GM03348 (cell line): ENCODE results near the gene DDX49.
A peak's percentile ranks its signal among the peaks of the same experiment; 100 is the strongest.

Experiments
- DNase-seq: peaks from one replicate; pipeline ENCODE4 v3.0.0; 2012; ENCODE audit warnings: low spot score

The DDX49 gene, protein sequence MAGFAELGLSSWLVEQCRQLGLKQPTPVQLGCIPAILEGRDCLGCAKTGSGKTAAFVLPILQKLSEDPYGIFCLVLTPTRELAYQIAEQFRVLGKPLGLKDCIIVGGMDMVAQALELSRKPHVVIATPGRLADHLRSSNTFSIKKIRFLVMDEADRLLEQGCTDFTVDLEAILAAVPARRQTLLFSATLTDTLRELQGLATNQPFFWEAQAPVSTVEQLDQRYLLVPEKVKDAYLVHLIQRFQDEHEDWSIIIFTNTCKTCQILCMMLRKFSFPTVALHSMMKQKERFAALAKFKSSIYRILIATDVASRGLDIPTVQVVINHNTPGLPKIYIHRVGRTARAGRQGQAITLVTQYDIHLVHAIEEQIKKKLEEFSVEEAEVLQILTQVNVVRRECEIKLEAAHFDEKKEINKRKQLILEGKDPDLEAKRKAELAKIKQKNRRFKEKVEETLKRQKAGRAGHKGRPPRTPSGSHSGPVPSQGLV

DNA sequence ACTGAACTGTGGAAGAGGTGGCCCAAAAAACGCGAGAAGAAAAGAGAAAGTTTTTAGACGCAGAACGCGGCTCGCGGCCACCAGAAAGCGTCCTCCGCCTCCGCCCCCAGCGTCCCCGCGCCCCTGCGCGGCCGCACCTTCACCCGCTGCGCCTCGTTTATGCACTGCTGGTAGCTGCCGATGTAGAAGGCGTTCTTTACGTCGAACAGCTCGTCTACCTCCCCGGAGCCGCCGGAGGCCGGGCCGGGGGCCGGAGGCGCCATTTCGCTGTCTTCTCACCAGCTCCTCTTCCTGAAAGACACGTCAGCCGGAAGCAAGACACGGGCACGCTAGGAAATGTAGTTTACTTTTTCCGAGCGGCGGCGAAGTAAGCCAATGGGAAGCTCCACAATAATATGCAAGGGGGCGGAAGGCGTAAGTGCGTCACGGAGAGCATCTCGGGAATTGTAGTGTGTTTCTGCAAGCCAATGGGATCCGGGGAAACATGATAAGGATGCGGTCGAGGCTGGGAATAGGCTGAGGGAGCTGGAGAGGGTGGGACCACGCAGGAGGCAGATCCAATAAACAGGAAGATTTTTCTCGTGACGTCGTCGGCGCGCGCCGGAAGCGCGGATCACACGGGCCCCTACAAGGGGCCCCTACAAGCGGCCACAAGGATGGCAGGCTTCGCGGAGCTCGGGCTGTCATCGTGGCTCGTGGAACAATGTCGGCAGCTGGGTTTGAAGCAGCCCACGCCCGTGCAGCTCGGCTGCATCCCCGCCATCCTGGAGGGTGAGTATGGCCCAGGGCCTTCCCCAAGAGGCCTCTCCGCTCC is at the start of gene DDX49, which contains the start of gene COPE:
TSS of gene DDX49 (plus strand) at position 630 of the 814 bp plus-strand sequence. CDS start at position 657, 27 bp downstream.
TSS of gene COPE (minus strand) at position 302 of the 814 bp plus-strand sequence. CDS start at position 263, 39 bp downstream.
- DNase-seq = peak; percentile 99

DNA sequence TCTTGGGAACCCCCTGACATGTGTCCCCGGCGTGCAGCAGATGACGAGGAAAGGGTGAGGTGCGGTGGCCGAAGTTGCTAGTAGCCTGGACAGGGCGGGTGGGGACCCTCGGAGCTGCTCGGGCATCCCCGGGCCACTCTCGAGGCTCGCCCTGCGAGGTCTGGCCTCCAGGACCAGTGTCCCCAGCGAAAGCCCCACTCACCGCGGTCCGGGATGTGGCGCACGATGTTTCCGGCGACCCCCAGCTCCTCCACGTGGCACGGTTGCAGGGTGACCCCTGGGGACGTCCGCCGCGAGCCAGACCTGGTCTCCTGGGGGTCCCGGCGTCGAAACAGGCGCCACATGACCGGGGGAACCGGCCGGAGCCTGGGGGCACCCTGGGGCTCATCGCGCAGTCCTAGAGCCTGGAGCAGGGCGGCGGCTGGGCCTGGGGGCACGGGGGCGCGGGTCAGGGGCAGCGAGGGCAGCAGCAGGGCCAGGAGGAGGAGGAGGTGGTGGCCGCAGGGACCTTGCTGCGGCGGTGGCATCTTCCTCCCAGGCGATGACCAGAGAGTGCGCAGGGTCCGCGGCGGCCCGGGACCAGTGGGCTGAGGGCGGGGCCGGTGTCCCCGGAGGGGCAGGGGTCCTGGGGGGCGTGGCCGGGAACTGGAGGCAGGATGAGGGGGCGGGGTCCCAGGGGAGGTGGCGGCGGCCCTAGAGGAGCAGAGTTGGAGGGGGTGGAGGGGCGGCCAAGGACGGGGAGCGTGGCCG is 49.6 kb upstream of the DDX49 start:
- no peak for DNase-seq

DNA sequence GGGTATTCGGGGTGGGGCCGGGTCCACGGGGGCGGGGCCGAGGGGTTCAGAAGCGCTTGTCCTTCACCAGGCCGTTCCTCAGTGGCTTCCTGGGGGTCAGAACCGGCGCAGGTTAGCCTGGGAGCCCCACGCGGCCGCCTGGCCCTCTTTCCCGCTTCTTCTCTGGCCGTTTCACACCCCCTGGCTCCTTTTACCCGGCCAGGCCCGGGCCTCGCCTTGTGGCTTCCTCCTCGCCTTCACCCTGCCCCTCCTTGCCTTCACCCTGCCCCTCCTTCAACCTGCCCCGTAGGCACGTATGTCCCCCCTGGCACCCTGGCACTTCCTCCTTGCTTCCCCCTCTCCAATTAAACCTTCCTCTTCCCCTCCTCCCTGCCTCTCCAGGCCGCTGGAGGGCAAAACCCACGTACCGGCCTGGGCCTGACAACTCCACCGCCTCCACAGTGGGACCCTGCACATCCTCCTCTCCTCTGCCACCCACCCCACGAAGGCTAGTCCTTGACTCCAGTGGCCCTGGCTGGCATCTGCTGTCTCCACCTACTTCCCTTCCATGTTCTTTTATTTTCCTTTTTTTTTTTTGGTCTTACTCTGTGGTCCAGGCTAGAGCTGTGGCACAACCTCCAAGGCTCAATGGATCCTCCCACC is 48.9 kb upstream of the DDX49 start:
- no peak for DNase-seq

DNA sequence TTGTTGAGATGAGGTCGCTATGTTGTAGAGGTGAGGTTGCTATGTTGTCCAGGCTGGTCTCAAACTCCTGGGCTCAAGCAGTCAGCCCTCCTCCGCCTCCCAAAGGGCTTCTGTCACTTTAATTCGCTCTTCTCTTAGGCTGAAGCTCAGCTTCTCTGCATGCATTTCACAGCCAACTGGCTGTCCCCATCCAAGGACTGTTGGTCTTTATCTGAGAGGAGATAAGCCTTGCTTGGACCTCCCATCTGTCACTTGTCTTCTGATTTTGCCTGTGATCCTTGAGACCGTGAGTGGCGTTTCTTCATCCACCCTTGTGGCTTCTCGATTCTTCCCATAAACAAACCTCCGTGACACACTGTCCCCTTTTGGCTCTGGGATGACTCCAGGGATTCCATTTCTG is 48.0 kb upstream of the DDX49 start:
- DNase-seq = no peak

DNA sequence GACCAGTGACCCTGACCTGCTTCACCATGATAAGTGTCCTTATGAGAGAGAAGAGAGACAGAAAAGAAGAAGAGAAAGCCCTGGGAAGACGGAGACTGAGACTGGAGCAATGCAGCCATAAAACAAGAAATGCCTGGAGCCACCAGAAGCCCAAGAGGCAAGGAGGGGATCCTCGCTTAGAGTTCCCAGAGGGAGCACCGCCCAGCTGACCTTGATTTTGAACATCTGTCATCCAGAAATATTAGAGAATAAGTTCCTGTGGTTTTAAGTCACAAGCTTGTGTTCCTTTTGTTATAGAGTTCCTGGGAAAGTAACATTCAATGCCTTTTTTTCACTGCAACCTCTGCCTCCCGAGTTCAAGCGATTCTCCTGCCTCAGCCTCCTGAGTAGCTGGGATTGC is 43.8 kb upstream of the DDX49 start:
- DNase-seq = peak; percentile 70

DNA sequence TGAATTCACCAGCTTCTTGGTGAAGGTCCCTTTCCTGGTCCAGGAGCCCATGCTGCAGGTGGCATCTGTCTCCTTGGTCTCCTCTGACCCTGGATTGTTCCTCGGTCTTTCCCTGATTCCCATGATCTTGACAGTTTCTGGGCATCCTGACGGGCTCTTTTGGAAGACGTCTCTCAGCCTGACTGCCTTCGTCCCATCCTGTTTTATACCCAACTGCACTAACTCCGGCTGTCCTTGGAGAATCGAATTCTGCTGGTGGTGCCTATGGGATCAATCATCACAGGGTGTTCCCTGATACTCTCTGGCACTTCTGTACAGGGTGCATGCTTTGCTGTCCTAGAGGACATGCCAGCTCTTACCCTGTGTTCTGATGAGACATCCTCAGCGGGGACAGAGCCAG is 42.6 kb upstream of the DDX49 start:
- no peak for DNase-seq

DNA sequence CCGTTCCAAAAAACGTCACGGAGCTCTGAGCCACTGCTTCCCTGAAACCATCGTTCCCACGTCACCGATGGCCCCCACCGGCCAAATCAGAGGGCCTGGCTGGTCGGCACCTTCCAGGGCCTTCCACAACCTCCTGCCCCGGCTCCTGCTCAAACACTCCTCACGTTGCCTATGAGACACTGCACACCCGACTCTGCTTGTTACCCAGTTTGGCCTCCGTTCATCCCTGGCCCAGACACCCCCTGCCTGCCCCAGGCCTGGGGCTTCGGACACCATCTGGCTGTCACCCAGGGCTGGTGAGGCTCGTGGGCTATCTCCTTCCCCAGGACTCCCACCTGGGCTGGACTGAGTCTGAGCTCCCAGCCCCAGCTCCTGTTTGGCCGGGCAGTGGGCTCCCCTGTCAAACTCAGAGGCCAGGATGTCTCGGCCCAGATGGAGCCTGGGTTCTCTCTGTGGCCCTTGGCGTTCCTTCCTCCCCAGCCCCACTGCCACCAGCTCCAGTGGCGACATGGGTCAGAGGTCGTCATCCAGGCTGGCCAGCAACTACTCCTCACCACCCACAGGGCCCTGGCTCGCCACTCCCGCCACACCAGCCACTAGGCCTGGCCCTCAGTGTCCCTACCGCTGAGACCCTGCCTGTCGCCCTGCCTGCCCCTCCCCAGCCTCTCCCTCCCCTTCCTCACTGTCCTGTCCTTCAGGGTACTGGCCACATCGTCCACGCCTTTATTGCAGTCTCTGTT is 41.3 kb upstream of the DDX49 start:
- DNase-seq = no peak

DNA sequence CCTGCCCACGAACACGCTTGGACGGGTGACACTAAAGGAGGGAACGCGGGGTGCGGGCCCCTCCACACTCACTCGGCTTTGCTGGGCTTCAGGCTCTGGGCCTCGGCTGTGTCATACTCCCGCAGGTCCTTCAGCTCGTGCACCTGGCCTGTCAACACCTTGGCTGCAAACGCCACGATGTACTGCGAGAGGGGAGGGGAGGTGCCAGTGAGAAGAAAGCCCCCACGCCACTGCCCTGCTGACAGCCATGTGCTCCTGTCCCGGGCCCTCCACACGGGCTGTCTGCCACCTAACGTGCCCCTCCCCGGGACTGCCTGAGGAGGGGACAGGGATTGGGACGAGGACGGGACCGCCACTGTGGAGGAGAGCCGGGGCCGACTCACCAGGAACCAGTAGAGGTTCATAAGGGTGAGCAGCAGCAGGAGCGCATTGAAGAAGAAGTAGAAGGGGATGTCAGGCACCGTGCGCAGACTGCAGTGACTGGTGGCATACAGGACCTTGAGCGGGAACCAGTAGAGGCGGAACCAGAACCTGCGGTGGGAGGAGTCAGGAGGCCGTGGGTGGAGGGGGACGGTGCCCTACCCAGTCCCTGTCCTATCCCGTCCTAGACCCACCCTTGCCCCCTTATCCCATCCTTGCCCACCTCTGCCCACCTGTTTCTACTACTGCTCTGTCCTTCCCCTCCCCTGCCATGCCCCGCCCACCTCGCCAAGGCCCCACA is 40.5 kb upstream of the DDX49 start:
- no peak for DNase-seq

DNA sequence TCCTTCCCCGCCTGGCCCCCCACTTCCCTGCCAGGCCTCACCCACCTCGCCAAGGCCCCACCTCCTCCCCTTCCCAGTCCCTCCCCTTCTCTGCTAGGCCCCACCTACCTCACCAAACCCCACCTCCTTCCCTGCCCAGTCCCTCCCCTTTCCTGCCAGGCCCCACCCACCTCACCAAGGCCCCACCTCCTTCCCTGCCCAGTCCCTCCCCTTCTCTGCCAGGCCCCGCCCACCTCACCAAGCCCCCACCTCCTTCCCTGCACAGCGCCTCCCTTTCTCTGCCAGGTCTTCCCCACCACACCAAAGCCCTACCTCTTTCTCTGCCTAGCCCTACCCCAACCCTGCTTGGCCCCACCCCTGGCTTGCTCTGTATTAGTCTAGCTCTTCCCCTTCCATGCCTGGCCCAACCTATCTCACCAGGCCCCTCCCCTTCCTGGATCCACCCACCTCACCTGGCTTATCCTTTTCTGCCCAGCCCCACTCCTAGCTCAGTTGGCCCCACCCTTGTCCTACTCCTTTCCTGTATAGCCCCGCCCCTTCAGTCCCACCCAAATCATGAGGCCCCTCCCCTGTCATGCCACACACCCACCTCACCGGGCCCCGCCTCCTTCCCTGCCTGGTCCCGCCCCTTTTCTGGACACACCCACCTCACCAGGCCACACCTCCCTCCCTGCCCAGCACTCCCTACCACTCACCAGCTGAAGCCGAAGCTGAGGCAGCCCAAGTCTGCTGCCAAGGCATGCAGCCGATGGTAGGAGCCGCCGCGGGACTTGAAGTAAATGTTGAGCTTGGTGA is 39.7 kb upstream of the DDX49 start:
- peak; percentile 50 for DNase-seq

DNA sequence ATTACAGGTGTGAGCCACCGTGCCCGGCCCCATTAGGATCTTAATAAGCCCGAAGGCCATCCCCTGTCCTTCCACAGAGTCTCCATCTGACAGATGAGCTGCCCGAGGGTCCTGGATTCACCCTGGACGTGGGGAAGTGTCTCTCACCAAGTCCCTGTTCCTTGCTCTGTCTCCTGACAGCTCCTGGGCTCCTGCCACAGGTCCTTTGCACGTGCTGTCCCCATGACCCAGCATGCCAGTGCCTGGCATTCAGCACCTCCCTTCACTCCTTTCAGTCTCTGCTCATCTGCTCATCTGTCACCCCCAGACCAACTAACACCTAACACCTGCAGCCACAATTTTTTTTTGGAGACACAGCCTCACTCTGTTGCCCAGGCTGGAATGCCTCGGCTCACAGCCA is 38.0 kb upstream of the DDX49 start:
- no peak for DNase-seq

DNA sequence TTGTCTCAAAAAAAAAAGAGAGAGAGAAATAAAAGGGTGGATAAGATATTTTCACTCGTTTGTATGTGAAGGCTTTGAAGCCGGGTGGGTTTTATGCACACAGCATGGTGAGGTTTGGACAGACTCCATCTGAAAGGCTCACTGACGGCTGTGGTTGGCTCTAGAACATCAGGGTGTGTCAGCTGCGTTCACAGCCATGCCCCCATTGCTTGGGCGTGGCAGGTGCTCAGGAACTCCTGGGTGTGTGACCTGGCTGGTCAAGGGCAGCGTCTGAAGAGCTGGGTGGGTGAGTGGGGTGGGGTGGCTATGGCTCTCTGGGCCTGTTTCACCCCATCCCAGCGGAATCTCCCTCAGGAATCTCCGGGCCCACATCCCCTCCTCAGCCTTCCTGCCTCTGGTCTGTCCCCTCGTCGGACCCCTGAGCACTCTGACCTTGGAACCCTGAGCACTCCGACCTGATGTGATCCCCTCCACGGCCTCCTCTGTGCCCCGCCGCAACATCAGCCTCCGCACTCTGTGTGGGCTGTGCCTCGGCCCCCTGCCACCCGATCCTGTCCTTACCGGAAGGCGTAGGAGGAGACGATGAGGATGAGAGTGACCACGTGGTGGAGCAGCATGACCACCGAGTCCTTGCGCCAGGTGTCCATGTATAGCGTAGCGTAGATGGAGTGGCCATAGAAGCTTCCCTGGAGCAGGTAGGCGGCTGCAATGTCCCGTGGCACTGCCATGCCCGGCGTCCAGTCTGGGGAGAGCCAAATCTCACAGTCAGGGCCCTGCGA is 35.8 kb upstream of the DDX49 start:
- DNase-seq = no peak

DNA sequence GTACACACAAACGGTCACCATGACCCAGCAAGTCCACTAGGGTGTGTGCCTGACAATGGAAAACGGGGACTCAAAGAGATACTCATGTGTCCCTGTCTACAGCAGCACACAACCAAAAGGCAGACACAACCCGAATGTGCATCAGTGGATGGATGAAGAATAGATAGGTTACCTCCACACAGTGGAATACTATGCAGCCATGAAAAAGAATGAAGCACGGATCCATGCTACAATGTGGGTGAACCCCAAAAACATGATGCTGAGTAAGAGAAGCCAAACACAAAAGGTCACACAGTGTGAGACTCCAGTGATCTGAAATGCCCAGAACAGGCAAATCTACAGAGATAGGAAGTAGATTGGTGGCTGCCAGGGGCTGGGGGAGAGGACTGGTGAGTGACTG is 32.5 kb upstream of the DDX49 start:
- DNase-seq = no peak

DNA sequence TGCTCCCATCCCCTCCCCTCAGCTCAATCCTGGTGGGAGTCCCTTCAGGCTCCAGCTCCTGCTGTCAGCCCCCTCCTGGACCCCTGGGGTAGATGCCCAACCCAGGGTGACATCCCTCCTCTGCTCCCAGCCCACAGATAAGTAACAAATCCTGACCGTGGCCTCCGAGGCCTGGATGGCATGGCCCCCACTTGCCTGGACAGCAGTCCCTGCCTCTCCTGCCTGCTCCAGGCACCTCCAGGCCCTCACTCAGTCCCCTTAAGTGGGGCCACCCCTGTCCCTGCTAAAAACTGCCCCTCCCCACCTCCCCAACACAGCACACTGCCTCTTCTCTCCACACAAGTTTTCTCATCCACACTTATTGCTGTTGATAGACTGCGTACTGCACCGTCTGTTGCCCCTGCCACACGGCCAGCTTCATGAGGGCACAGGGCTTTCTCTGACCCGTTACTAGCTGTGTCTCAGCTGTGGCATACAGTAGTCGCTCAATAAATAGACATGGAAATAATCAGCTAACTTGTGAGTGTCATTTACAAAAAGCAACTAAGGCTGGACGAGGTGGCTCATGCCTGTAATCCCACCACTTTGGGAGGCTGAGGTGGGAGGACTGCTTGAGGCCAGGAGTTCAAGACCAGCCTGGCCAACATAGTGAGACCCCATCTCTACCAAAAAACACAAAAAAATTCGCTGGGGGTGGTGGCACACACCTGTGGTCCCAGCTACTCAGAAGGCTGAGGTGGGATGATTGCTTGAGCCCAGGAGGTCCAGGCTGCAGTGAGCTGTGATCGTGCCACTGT is 29.4 kb upstream of the DDX49 start:
- DNase-seq = no peak

DNA sequence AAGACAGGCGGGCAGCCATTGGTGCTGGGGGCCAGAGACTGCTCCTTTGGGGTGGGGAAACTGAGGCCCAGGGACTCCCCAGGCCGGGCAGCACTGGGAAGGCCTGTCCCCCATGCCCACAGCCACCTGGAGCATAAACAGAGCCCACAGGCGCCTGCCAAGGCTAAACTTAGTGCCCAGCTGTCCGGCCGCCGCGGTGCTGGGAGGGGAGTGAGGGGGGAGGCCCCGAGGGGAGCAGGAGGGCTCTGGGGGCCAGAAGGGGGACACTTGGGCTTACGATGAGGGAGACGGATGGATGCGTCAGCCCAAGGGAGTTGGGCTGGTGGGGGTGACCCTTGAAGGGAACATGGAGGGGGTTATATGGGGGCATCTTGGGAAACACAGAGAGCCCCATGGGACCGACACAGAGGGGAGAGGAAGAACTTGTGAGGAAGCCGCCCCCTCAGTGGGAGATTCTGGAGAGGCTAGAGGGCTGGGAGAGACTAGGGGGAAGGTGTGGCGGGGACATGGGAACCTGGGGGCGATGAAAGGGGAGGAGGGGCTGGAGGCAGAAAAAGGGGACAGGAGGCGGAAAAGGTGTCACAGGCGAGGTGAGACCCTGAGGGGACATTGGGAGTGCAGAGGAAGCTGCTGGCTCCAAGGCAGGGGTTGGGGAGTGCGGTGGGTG is 25.8 kb upstream of the DDX49 start:
- no peak for DNase-seq

DNA sequence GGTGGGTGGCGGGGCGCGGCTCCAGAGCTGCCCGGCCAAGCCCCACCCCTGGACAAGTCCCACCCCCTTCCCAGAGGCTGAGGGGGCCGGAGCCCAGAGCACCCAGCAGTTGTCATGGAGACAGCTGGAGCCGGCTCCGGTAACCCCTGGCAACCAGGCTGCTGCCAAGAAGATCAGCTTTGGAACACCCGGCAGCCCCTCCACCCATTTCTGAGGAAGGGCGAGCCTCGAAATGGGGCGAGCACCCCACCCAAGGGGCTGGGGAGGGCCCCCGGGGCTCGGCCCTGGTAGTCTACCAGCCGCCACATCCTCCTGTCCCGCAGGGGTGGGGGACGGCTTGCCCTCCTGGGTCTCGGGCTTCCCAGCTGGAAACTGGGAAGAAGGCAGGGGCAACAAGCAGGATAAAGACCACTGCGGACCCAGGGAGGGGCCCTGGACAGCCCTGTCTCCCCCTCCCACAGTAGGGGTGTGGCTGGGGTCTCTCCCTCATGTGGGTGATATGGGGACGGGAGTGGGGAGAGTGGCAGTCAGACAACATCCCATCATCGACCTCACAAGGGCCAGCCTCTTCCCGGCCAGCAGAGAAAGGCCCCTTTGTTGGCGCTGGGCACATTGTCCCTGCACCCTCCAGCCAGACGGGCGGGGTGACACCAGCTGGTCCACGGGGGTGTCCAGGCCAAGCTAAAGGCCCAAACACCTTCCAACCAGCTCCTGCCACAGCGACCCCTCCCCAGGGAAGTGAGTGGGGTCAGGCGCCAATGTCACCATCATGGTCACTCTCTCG is 25.1 kb upstream of the DDX49 start:
- DNase-seq = peak; percentile 46

DNA sequence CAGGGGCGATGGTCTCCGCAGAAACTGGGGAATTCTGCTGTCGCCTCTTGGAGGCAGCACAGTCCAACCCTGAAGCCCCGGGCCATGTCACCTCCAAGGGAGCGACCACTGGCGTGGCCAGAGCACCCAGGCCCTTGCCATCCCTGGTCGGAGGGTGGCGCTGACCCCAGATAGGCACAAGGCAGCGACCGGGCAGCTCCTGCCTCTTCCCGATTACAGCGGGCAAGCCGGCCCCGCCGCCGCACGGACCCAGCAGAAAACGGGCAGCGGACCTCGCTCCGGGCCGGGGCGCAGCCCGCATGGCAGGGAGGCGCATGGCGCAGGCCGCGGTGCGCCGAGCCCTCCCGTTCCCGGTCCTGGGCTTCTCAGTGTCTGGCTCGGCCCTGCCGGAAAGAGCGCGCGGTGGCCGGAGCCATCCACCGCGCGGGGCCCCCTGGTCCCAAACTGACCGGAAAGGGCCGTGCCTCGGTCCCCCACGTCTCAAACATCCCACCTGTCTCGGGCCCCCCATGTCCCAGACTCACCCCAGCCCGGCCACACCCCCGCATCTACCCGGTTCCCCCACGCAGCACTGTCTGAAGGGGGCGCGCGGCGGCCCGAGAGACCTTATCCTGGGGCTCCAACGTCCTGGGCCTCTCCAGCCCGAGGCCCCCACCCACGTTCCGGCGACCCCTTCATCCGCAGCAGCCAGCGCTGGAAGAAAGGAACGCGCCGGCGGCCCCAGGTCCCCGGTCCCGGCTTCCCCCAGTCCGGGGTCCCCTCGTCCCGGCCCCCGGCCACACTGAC is 24.3 kb upstream of the DDX49 start:
- peak; percentile 65 for DNase-seq
